HCT116 (cell line): ENCODE data around the gene ADD1. TPM values are rescaled to one million over a fixed set of nuclear protein-coding genes. Genes with fewer than 3 reads are reported as not detected.

Experiments
- ATAC-seq: fragments of 200-7000 bp; cut with Tn5 transposase; 2 replicates; pipeline ENCODE4 v1.9.1; 2020; ENCODE audit warnings: mild to moderate bottlenecking, moderate library complexity
- BruUV-seq: library from RNA; stranded (reverse); fragments of 400-500 nt; replicated peaks from 2 replicates; lab custom pipeline; 2021; lab: Mats Ljungman, UMichigan
- CTCF ChIA-PET: fragments of 300-600 bp; sonication (Branson Sonifier 250); formaldehyde crosslinking; loops from one replicate; lab custom pipeline; 2021; ENCODE audit warnings: antibody characterized with exemption; lab: Charles Lee
- POLR2A ChIA-PET: fragments of 300-600, 350-600 bp; sonication (Branson Sonifier 250); formaldehyde crosslinking; loops from one replicate; lab custom pipeline; 2021; ENCODE audit warnings: antibody characterized with exemption; lab: Charles Lee
- RAD21 ChIA-PET, 2 experiments: fragments of 300-600 bp; sonication (Branson Sonifier 250); formaldehyde crosslinking; loops; one replicate each; lab custom pipeline; 2023; ENCODE audit warnings: low total read pairs in 2 of 2; ENCODE audit not compliant: uncharacterized antibody in 2 of 2, unreplicated experiment in 2 of 2, low non-redundant PET in 1 of 2; lab: Charles Lee
- DNase-seq: peaks from one replicate; pipeline ENCODE4 v3.0.0-alpha.2; 2010; ENCODE audit warnings: low read depth, low spot score
- H2AFZ ChIP-seq: fragments of 200-600 bp; shearing (Covaris generic), sonication (generic); 2 replicates; pipeline ENCODE4 v1.6.1; 2017; ENCODE audit warnings: low read depth, mixed run types, mixed read lengths, antibody characterized with exemption, low read length; ENCODE audit not compliant: poor library complexity, severe bottlenecking
- H3K27ac ChIP-seq: 2 replicates; pipeline ENCODE4 v1.5.1; 2012; ENCODE audit warnings: low read depth, low read length
- H3K27me3 ChIP-seq: fragments of 200-600 bp; sonication (generic); 2 replicates; pipeline ENCODE4 v1.6.1; 2016; ENCODE audit warnings: mixed run types, low read length, mixed read lengths; ENCODE audit not compliant: insufficient read depth
- H3K36me3 ChIP-seq, 2 experiments: fragments of 200-500 bp in 1 of 2; fragments of 200-600 bp in 1 of 2; sonication (Bioruptor generic) in 1 of 2; sonication (generic) in 1 of 2; 2 replicates each; pipeline versions ENCODE4 v1.5.1 to v1.6.1; 2014 to 2016; ENCODE audit warnings: low read length in 2 of 2, inconsistent platforms in 1 of 2, mixed read lengths in 1 of 2, mixed run types in 1 of 2; ENCODE audit not compliant: insufficient read depth in 2 of 2, control insufficient read depth in 1 of 2
- H3K4me1 ChIP-seq, 2 experiments: fragments of 200-600 bp in 1 of 2; sonication (generic) in 1 of 2; 2 replicates each; pipeline versions ENCODE4 v1.5.1 to v1.6.1; 2012 to 2017; ENCODE audit warnings: low read length in 2 of 2, inconsistent platforms in 1 of 2, mild to moderate bottlenecking in 1 of 2, mixed read lengths in 1 of 2, mixed run types in 1 of 2, moderate library complexity in 1 of 2; ENCODE audit not compliant: insufficient read depth in 2 of 2, control insufficient read depth in 1 of 2
- H3K4me2 ChIP-seq: fragments of 200-600 bp; sonication (generic); 2 replicates; pipeline ENCODE4 v1.6.1; 2017; ENCODE audit warnings: mixed run types, low read length, mixed read lengths
- H3K4me3 ChIP-seq, 2 experiments: fragments of 200-600 bp in 1 of 2; sonication (generic) in 1 of 2; replicated peaks in 1 of 2; 2 replicates each; pipeline ENCODE4 v1.5.1; 2011 to 2016; ENCODE audit warnings: low read length in 2 of 2, control low read depth in 1 of 2, low read depth in 1 of 2, mild to moderate bottlenecking in 1 of 2, mixed read lengths in 1 of 2, mixed run types in 1 of 2
- H3K79me2 ChIP-seq: fragments of 200-600 bp; sonication (generic); 2 replicates; pipeline ENCODE4 v1.6.1; 2017; ENCODE audit warnings: mild to moderate bottlenecking, mixed run types, low read length, moderate library complexity, mixed read lengths; ENCODE audit not compliant: insufficient read depth
- H3K9ac ChIP-seq: fragments of 200-600 bp; sonication (generic); 2 replicates; pipeline ENCODE4 v1.6.1; 2016; ENCODE audit warnings: low read length, mixed read lengths
- H3K9me2 ChIP-seq: fragments of 200-600 bp; sonication (generic), shearing (Covaris generic); 2 replicates; pipeline ENCODE4 v1.6.1; 2017; ENCODE audit warnings: mixed run types, mild to moderate bottlenecking, moderate library complexity; ENCODE audit not compliant: insufficient read depth
- H3K9me3 ChIP-seq, 2 experiments: fragments of 200-500 bp in 1 of 2; fragments of 200-600 bp in 1 of 2; sonication (Bioruptor generic) in 1 of 2; sonication (generic) in 1 of 2; 2 replicates each; pipeline ENCODE4 v1.6.1; 2014 to 2017; ENCODE audit warnings: low read length in 2 of 2, mixed read lengths in 2 of 2, inconsistent platforms in 1 of 2, low read depth in 1 of 2, mild to moderate bottlenecking in 1 of 2, mixed run types in 1 of 2, moderate library complexity in 1 of 2; ENCODE audit not compliant: control insufficient read depth in 1 of 2, insufficient read depth in 1 of 2
- H4K20me1 ChIP-seq: fragments of 200-600 bp; sonication (generic), shearing (Covaris generic); 2 replicates; pipeline ENCODE4 v1.6.1; 2017; ENCODE audit warnings: mixed run types, mild to moderate bottlenecking, moderate library complexity; ENCODE audit not compliant: insufficient read depth
- CBX3 ChIP-seq: IDR thresholded peaks from 2 replicates; pipeline ENCODE4 v1.6.1; 2012; ENCODE audit warnings: low read depth
- EZH2phosphoT487 ChIP-seq: fragments of 200-600 bp; IDR thresholded peaks from 2 replicates; pipeline ENCODE4 v1.6.1; 2018; ENCODE audit warnings: antibody characterized with exemption, borderline replicate concordance
- JUND ChIP-seq: IDR thresholded peaks from 2 replicates; pipeline ENCODE4 v1.6.1; 2012
- SIN3A ChIP-seq: IDR thresholded peaks from 2 replicates; pipeline ENCODE4 v1.6.1; 2012; ENCODE audit warnings: low read depth
- SP1 ChIP-seq: IDR thresholded peaks from 2 replicates; pipeline ENCODE4 v1.6.1; 2012; ENCODE audit warnings: low read depth
- ZNF274 ChIP-seq: fragments of 200-500 bp; sonication (Bioruptor generic); IDR thresholded peaks from 2 replicates; pipeline ENCODE4 v1.6.1; 2014; ENCODE audit warnings: mild to moderate bottlenecking, low read depth, low read length, inconsistent platforms
- intact Hi-C: fragments of 100-400 bp; cut with micrococcal nuclease; formaldehyde crosslinking; loops from 2 replicates; pipeline ENCODE4 v1.10.0; 2022
- total RNA-seq: library from RNA; stranded (reverse); gene quantifications from one replicate; pipeline ENCODE4 v1.2.1, GENCODE V29; 2021; ENCODE audit not compliant: unreplicated experiment
- TF ChIP-seq, protein P1 (sequence below): IDR thresholded peaks from 2 replicates; pipeline ENCODE4 v1.6.1; 2012

ADD1 gene
- total RNA-seq, 1 experiment from 2014 or later, result 139 TPM

GRCh38 chr4:2866160-2866861, 22.7 kb downstream of the ADD1 start:
- DNase-seq (no peak), ATAC-seq (no peak)
- Histone ChIP-seq H3K9me2 (no peaks in the 10 kb centered on the region), H3K79me2 (peaks cover 87% of the 10 kb centered on the region), H2AFZ (no peak overlapping the region), H3K9ac (no peak overlapping the region), H3K27me3 (no peaks in the 10 kb centered on the region), H3K27ac (no peak overlapping the region), H4K20me1 (no peaks in the 10 kb centered on the region), H3K4me2 (no peak overlapping the region), H3K4me1 (peaks cover 16 to 23% of the 10 kb centered on the region in 2 experiments), H3K9me3 (no peaks in the 10 kb centered on the region), H3K4me3 (no peak overlapping the region), H3K36me3 (no peaks in the 10 kb centered on the region)
- no peak for TF ChIP-seq SP1
- no peak for TF ChIP-seq CBX3
- intact Hi-C loops, result no loop called here
- ChIA-PET CTCF (no interaction called here), RAD21 (no interaction called here), POLR2A (no interaction called here)
- no TSS peak for BruUV-seq

DNA sequence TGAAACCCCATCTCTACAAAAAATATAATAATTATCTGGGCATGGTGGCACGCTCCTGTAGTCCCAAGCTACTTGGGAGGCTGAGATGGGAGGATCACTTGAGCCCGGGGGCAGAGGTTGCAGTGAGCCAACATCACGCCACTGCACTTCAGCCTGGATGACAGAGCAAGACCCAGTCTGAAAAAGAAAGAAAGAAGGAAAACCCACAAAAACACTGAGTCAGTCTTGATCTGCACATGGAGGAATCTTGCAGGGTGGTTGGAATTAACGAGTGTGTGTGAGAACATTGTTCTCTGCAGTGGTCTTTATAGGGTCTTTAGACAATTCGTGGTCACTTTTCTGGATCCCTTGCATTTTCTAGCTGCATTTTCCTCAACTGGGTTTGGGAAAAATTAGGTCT, 23.2 kb downstream of the ADD1 start:
- Histone ChIP-seq H3K4me1 (peaks cover 16 to 18% of the 10 kb centered on the region in 2 experiments), H3K9ac (no peak overlapping the region)

More for the DNA sequence above, 23.2 kb downstream of the ADD1 start:
- H3K9me3 ChIP-seq, result no peaks in the 10 kb centered on the region
- H3K27ac ChIP-seq, result no peak overlapping the region
- no peaks in the 10 kb centered on the region for H3K36me3 ChIP-seq
- H4K20me1 ChIP-seq, result no peaks in the 10 kb centered on the region; the same call in 1 of the 2 replicates
- ATAC-seq (no peak), DNase-seq (no peak)
- ChIA-PET CTCF (no interaction called here), RAD21 (no interaction called here), POLR2A (no interaction called here)
- peaks cover 87% of the 10 kb centered on the region for H3K79me2 ChIP-seq
- TF ChIP-seq, protein P1, sequence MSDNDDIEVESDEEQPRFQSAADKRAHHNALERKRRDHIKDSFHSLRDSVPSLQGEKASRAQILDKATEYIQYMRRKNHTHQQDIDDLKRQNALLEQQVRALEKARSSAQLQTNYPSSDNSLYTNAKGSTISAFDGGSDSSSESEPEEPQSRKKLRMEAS, result no peak
- TF ChIP-seq SIN3A (no peak), JUND (no peak), EZH2phosphoT487 (no peak), ZNF274 (no peak)
- H3K4me2 ChIP-seq, result no peak overlapping the region
- H2AFZ ChIP-seq, result no peak overlapping the region
- H3K27me3 ChIP-seq, result no peaks in the 10 kb centered on the region
- no peaks in the 10 kb centered on the region for H3K9me2 ChIP-seq
- intact Hi-C loops, result no loop called here
- no peak overlapping the region for H3K4me3 ChIP-seq
- no TSS peak for BruUV-seq
